ENCODE data around the gene RNU5B-1. TPM values are rescaled to one million over a fixed set of nuclear protein-coding genes. Genes with fewer than 3 reads are reported as not detected.

The RNU5B-1 gene
- total RNA-seq, 2 experiments from 2014 or later, result not detected

GRCh38 chr15:65337436-65338070, 33.1 kb downstream of the RNU5B-1 start:
- Histone ChIP-seq H2AFZ (ENCODE audit: low read length) (no peak overlapping the region), H3K36me3 (ENCODE audit: insufficient read depth, low read length) (no peaks in the 10 kb centered on the region), H3K9me2 (ENCODE audit: insufficient read depth, low read length) (no peaks in the 10 kb centered on the region), H3K27ac (ENCODE audit: low read depth, low read length, poor library complexity, severe bottlenecking) (no peak overlapping the region), H3K9me3 (ENCODE audit: low read length) (no peaks in the 10 kb centered on the region), H4K20me1 (ENCODE audit: insufficient read depth, low read length) (no peaks in the 10 kb centered on the region), H3K4me3 (ENCODE audit: low read depth, low read length, poor library complexity, severe bottlenecking) (no peak overlapping the region), H3K4me2 (ENCODE audit: low read length) (no peak overlapping the region), H3K79me2 (ENCODE audit: insufficient read depth, low read depth, low read length) (no peaks in the 10 kb centered on the region), H3K4me1 (ENCODE audit: insufficient read depth, low read length, poor library complexity, severe bottlenecking) (peaks cover 7% of the 10 kb centered on the region)
- BruUV-seq (replicated peaks), result no TSS peak
- no peak for TF ChIP-seq EZH2phosphoT487 (IDR thresholded peaks at IDR 0.05; ENCODE audit: borderline replicate concordance, low read depth, low read length)
- TF ChIP-seq, protein P1, sequence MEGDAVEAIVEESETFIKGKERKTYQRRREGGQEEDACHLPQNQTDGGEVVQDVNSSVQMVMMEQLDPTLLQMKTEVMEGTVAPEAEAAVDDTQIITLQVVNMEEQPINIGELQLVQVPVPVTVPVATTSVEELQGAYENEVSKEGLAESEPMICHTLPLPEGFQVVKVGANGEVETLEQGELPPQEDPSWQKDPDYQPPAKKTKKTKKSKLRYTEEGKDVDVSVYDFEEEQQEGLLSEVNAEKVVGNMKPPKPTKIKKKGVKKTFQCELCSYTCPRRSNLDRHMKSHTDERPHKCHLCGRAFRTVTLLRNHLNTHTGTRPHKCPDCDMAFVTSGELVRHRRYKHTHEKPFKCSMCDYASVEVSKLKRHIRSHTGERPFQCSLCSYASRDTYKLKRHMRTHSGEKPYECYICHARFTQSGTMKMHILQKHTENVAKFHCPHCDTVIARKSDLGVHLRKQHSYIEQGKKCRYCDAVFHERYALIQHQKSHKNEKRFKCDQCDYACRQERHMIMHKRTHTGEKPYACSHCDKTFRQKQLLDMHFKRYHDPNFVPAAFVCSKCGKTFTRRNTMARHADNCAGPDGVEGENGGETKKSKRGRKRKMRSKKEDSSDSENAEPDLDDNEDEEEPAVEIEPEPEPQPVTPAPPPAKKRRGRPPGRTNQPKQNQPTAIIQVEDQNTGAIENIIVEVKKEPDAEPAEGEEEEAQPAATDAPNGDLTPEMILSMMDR (conservative IDR thresholded peaks at IDR 0.05; ENCODE audit: low read length), result no peak
- POLR2A ChIA-PET, result interaction anchor here (1.2 kb wide), 1 partner anchor 12 kb away, joined by 4 read pairs; no protein-coding TSS in a partner anchor
- CTCF ChIA-PET (ENCODE audit: unreplicated experiment), result no interaction called here
- intact Hi-C loops (cut with micrococcal nuclease; ENCODE audit: unreplicated experiment), result no loop called here
- DNase-seq (ENCODE audit: low spot score), result no peak

- ChIA-PET POLR2A (interaction anchor here (1.2 kb wide), 1 partner anchor 12 kb away, joined by 4 read pairs; no protein-coding TSS in a partner anchor), CTCF (ENCODE audit: unreplicated experiment) (no interaction called here)
- Histone ChIP-seq H3K4me2 (ENCODE audit: low read length) (no peak overlapping the region), H3K36me3 (ENCODE audit: insufficient read depth, low read length) (no peaks in the 10 kb centered on the region), H4K20me1 (ENCODE audit: insufficient read depth, low read length) (no peaks in the 10 kb centered on the region), H3K9me2 (ENCODE audit: insufficient read depth, low read length) (no peaks in the 10 kb centered on the region), H3K4me1 (ENCODE audit: insufficient read depth, low read length, poor library complexity, severe bottlenecking) (peaks cover 7% of the 10 kb centered on the region), H3K27ac (ENCODE audit: low read depth, low read length, poor library complexity, severe bottlenecking) (no peak overlapping the region), H3K4me3 (ENCODE audit: low read depth, low read length, poor library complexity, severe bottlenecking) (no peak overlapping the region), H3K79me2 (ENCODE audit: insufficient read depth, low read depth, low read length) (no peaks in the 10 kb centered on the region), H3K9me3 (ENCODE audit: low read length) (no peaks in the 10 kb centered on the region), H2AFZ (ENCODE audit: low read length) (no peak overlapping the region)
- TF ChIP-seq, protein P1 (conservative IDR thresholded peaks at IDR 0.05; ENCODE audit: low read length), result no peak
- TF ChIP-seq EZH2phosphoT487 (IDR thresholded peaks at IDR 0.05; ENCODE audit: borderline replicate concordance, low read depth, low read length), result no peak
- intact Hi-C loops (cut with micrococcal nuclease; ENCODE audit: unreplicated experiment), result no loop called here
- BruUV-seq (replicated peaks), result no TSS peak
- no peak for DNase-seq (ENCODE audit: low spot score)
These were observed 33.9 kb downstream of the RNU5B-1 start for GRCh38 chr15:65338366-65338765.

GRCh38 chr15:65338823-65339222, 34.3 kb downstream of the RNU5B-1 start:
- no peaks in the 10 kb centered on the region for H3K36me3 ChIP-seq (ENCODE audit: insufficient read depth, low read length)
- H3K4me1 ChIP-seq (ENCODE audit: insufficient read depth, low read length, poor library complexity, severe bottlenecking), result peaks cover 7% of the 10 kb centered on the region
- H3K4me3 ChIP-seq (ENCODE audit: low read depth, low read length, poor library complexity, severe bottlenecking), result no peak overlapping the region
- no peaks in the 10 kb centered on the region for H3K79me2 ChIP-seq (ENCODE audit: insufficient read depth, low read depth, low read length)
- intact Hi-C loops (cut with micrococcal nuclease; ENCODE audit: unreplicated experiment), result no loop called here
- DNase-seq (ENCODE audit: low spot score), result no peak
- ChIA-PET CTCF (ENCODE audit: unreplicated experiment) (no interaction called here), POLR2A (interaction anchor here (1.2 kb wide), 1 partner anchor 11 kb away, joined by 4 read pairs; no protein-coding TSS in a partner anchor)
- no peak overlapping the region for H3K4me2 ChIP-seq (ENCODE audit: low read length)
- no peak overlapping the region for H3K27ac ChIP-seq (ENCODE audit: low read depth, low read length, poor library complexity, severe bottlenecking)
- H4K20me1 ChIP-seq (ENCODE audit: insufficient read depth, low read length), result no peaks in the 10 kb centered on the region
- H2AFZ ChIP-seq (ENCODE audit: low read length), result no peak overlapping the region
- TF ChIP-seq, protein P1 (conservative IDR thresholded peaks at IDR 0.05; ENCODE audit: low read length), result no peak
- no peak for TF ChIP-seq EZH2phosphoT487 (IDR thresholded peaks at IDR 0.05; ENCODE audit: borderline replicate concordance, low read depth, low read length)
- no TSS peak for BruUV-seq (replicated peaks)
- H3K9me3 ChIP-seq (ENCODE audit: low read length), result no peaks in the 10 kb centered on the region
- no peaks in the 10 kb centered on the region for H3K9me2 ChIP-seq (ENCODE audit: insufficient read depth, low read length)

All from OCI-LY7 (cell line).